ENCODE measurements around the gene TACC2. TPM values are rescaled to one million over a fixed set of nuclear protein-coding genes. Genes with fewer than 3 reads are reported as not detected.
A peak's percentile ranks its signal among the peaks of the same experiment; 100 is the strongest.

TACC2 gene
- total RNA-seq, 1 donor from 2014 or later, result 10.7 TPM

DNA sequence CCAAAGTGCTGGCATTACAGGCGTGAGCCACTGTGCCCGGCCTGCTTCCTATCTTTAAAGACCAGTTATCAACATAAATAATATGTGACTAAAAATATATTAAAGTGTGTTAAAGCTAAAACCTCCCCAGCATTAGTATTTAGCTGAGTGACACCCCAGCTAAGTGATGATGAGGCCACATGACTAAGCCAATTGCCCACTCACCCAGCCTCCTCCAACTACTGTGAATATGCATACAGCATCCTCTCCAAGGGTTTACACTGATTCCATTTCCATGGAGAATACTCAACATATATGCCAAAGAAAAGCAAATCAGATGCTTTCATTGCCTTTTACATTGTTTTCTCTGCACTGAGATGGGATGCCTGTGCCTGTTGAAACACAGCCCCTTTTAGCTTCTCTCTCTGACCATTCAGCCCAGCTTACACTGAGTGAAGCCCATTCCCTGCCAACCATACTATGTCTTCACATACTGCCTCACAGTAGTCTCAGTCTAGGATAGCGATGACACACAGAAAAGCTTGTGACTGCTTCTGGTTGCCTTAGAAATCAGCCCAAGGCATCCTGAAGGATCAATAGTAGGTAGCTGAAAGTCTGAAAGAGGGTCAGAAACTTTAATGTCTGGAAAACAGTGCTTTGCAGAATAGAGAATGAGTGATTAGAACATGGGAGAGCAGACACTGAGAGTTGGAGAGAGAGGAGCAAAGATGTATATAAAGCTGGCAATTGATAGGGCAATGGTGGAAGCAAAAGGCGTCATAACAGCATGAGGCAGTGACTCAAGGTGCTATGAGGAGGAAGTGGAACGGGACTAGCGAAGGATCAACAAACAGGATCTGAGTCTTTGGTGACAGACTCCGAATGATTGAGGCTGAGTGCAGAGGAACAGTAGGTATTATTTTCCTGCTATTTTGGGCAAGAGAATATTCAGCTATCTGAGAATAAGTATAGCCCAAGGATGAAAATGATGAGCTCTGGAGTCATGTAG lies 41.3 kb upstream of the TACC2 start:
- Histone ChIP-seq H3K27ac (no peak overlapping the region), H3K4me3 (no peak overlapping the region), H3K4me1 (peaks cover 12% of the 10 kb centered on the region), H3K79me2 (ENCODE audit: low read depth) (no peaks in the 10 kb centered on the region), H3F3A (ENCODE audit: low read depth) (peaks cover 14% of the 10 kb centered on the region), H3K4me2 (no peak overlapping the region), H3K27me3 (no peaks in the 10 kb centered on the region), H3K9me3 (ENCODE audit: low read depth) (no peaks in the 10 kb centered on the region), H2AFZ (replicated peaks) (no peak overlapping the region), H3K36me3 (no peaks in the 10 kb centered on the region), H4K20me1 (ENCODE audit: low read depth) (no peaks in the 10 kb centered on the region), H3K9ac (no peak overlapping the region)
- no peaks in the 10 kb centered on the region for H3K27me3 Mint-ChIP-seq (ENCODE audit: insufficient read depth, low read depth)
- peaks cover 12% of the 10 kb centered on the region for H3K4me1 Mint-ChIP-seq
- DNase-seq (ENCODE audit: low spot score), result no peak
- H3K36me3 Mint-ChIP-seq, result peaks cover 9% of the 10 kb centered on the region
- H3K4me3 Mint-ChIP-seq, result no peak overlapping the region
- H3K27ac Mint-ChIP-seq, result no peak overlapping the region
- no peaks in the 10 kb centered on the region for H3K9me3 Mint-ChIP-seq
- no peak for TF ChIP-seq EZH2 (IDR thresholded peaks at IDR 0.05)
- no peak for TF ChIP-seq EZH2phosphoT487 (IDR thresholded peaks at IDR 0.05)
- TF ChIP-seq, protein P1, sequence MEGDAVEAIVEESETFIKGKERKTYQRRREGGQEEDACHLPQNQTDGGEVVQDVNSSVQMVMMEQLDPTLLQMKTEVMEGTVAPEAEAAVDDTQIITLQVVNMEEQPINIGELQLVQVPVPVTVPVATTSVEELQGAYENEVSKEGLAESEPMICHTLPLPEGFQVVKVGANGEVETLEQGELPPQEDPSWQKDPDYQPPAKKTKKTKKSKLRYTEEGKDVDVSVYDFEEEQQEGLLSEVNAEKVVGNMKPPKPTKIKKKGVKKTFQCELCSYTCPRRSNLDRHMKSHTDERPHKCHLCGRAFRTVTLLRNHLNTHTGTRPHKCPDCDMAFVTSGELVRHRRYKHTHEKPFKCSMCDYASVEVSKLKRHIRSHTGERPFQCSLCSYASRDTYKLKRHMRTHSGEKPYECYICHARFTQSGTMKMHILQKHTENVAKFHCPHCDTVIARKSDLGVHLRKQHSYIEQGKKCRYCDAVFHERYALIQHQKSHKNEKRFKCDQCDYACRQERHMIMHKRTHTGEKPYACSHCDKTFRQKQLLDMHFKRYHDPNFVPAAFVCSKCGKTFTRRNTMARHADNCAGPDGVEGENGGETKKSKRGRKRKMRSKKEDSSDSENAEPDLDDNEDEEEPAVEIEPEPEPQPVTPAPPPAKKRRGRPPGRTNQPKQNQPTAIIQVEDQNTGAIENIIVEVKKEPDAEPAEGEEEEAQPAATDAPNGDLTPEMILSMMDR (IDR thresholded peaks at IDR 0.05), result no peak

GRCh38 chr10:121949049-121949448 lies 39.9 kb upstream of the TACC2 start:
- Mint-ChIP-seq H3K27me3 (ENCODE audit: insufficient read depth, low read depth) (no peaks in the 10 kb centered on the region), H3K9me3 (no peaks in the 10 kb centered on the region), H3K36me3 (peaks cover 15% of the 10 kb centered on the region), H3K27ac (no peak overlapping the region), H3K4me1 (peaks cover 12% of the 10 kb centered on the region), H3K4me3 (no peak overlapping the region)
- H3K36me3 ChIP-seq, result no peaks in the 10 kb centered on the region
- no peak overlapping the region for H3K27ac ChIP-seq
- H3K79me2 ChIP-seq (ENCODE audit: low read depth), result no peaks in the 10 kb centered on the region
- peaks cover 12% of the 10 kb centered on the region for H3K4me1 ChIP-seq
- H2AFZ ChIP-seq (replicated peaks), result no peak overlapping the region
- H3K4me2 ChIP-seq, result no peak overlapping the region
- H3K9ac ChIP-seq, result no peak overlapping the region
- H4K20me1 ChIP-seq (ENCODE audit: low read depth), result no peaks in the 10 kb centered on the region
- peaks cover 14% of the 10 kb centered on the region for H3F3A ChIP-seq (ENCODE audit: low read depth)
- TF ChIP-seq, protein P1 (IDR thresholded peaks at IDR 0.05), result no peak
- no peak for TF ChIP-seq EZH2 (IDR thresholded peaks at IDR 0.05)
- TF ChIP-seq EZH2phosphoT487 (IDR thresholded peaks at IDR 0.05), result no peak
- no peaks in the 10 kb centered on the region for H3K9me3 ChIP-seq (ENCODE audit: low read depth)
- no peaks in the 10 kb centered on the region for H3K27me3 ChIP-seq
- DNase-seq (ENCODE audit: low spot score), result no peak
- H3K4me3 ChIP-seq, result no peak overlapping the region

GRCh38 chr10:121949451-121949850 lies 39.5 kb upstream of the TACC2 start:
- Histone ChIP-seq H3K4me1 (peaks cover 12% of the 10 kb centered on the region), H3K4me2 (no peak overlapping the region), H3F3A (ENCODE audit: low read depth) (peaks cover 14% of the 10 kb centered on the region), H4K20me1 (ENCODE audit: low read depth) (no peaks in the 10 kb centered on the region), H3K9me3 (ENCODE audit: low read depth) (no peaks in the 10 kb centered on the region), H3K36me3 (no peaks in the 10 kb centered on the region), H3K4me3 (no peak overlapping the region), H3K27me3 (no peaks in the 10 kb centered on the region), H3K9ac (no peak overlapping the region), H3K27ac (no peak overlapping the region), H2AFZ (replicated peaks) (no peak overlapping the region), H3K79me2 (ENCODE audit: low read depth) (no peaks in the 10 kb centered on the region)
- H3K27me3 Mint-ChIP-seq (ENCODE audit: insufficient read depth, low read depth), result no peaks in the 10 kb centered on the region
- H3K4me3 Mint-ChIP-seq, result no peak overlapping the region
- TF ChIP-seq EZH2 (IDR thresholded peaks at IDR 0.05) (no peak), EZH2phosphoT487 (IDR thresholded peaks at IDR 0.05) (no peak)
- H3K9me3 Mint-ChIP-seq, result no peaks in the 10 kb centered on the region
- peaks cover 12% of the 10 kb centered on the region for H3K4me1 Mint-ChIP-seq
- peaks cover 15% of the 10 kb centered on the region for H3K36me3 Mint-ChIP-seq
- H3K27ac Mint-ChIP-seq, result no peak overlapping the region
- DNase-seq (ENCODE audit: low spot score), result peak; percentile 18

DNA sequence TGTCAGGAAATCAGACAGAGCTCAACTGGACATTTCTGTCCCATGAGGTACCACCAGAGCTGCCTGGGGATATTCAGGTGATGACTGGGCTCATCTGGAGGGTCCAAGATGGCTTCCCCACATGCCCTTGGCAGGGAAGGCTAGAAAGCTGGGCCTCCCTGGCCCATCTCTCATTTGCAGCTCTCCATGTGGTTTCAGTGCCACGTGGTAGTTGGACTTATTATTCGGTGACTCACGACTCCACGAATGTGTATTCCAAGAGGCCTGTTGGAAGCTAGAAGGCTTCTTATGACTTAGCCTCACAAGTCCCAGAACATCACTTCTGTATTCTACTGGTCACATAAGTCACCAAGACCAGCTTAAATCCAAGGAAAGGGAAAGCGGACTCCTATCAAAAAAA lies 36.7 kb upstream of the TACC2 start:
- no peak overlapping the region for H2AFZ ChIP-seq (replicated peaks)
- H3K27me3 ChIP-seq, result no peaks in the 10 kb centered on the region
- H3F3A ChIP-seq (ENCODE audit: low read depth), result peaks cover 14% of the 10 kb centered on the region
- no peak overlapping the region for H3K9ac ChIP-seq
- no peak for DNase-seq (ENCODE audit: low spot score)
- no peak overlapping the region for H3K4me2 ChIP-seq
- H3K36me3 Mint-ChIP-seq, result peaks cover 30% of the 10 kb centered on the region
- H3K4me3 ChIP-seq, result no peak overlapping the region
- peaks cover 12% of the 10 kb centered on the region for H3K4me1 ChIP-seq
- TF ChIP-seq, protein P1 (IDR thresholded peaks at IDR 0.05), result no peak
- TF ChIP-seq EZH2 (IDR thresholded peaks at IDR 0.05), result no peak
- no peak for TF ChIP-seq EZH2phosphoT487 (IDR thresholded peaks at IDR 0.05)
- H3K9me3 Mint-ChIP-seq, result no peaks in the 10 kb centered on the region
- H4K20me1 ChIP-seq (ENCODE audit: low read depth), result no peaks in the 10 kb centered on the region
- no peak overlapping the region for H3K4me3 Mint-ChIP-seq
- no peak overlapping the region for H3K27ac ChIP-seq
- H3K27ac Mint-ChIP-seq, result no peak overlapping the region
- H3K9me3 ChIP-seq (ENCODE audit: low read depth), result no peaks in the 10 kb centered on the region
- H3K79me2 ChIP-seq (ENCODE audit: low read depth), result no peaks in the 10 kb centered on the region
- H3K36me3 ChIP-seq, result peaks cover 3% of the 10 kb centered on the region
- no peaks in the 10 kb centered on the region for H3K27me3 Mint-ChIP-seq (ENCODE audit: insufficient read depth, low read depth)
- peaks cover 12% of the 10 kb centered on the region for H3K4me1 Mint-ChIP-seq
